ENCODE data around the gene CLIC6. TPM values are rescaled to one million over a fixed set of nuclear protein-coding genes. Genes with fewer than 3 reads are reported as not detected.

The CLIC6 gene
- total RNA-seq, 1 donor from 2014 or later = 12.3 TPM

- Histone ChIP-seq H3K27me3 (no peaks in the 10 kb centered on the region), H3K4me3 (no peak overlapping the region), H3K36me3 (no peaks in the 10 kb centered on the region), H3K4me1 (no peaks in the 10 kb centered on the region), H3K27ac (no peak overlapping the region), H3K9me3 (peaks cover 5% of the 10 kb centered on the region)
- DNase-seq (no peak), ATAC-seq (no peak)
- TF ChIP-seq, protein P1, sequence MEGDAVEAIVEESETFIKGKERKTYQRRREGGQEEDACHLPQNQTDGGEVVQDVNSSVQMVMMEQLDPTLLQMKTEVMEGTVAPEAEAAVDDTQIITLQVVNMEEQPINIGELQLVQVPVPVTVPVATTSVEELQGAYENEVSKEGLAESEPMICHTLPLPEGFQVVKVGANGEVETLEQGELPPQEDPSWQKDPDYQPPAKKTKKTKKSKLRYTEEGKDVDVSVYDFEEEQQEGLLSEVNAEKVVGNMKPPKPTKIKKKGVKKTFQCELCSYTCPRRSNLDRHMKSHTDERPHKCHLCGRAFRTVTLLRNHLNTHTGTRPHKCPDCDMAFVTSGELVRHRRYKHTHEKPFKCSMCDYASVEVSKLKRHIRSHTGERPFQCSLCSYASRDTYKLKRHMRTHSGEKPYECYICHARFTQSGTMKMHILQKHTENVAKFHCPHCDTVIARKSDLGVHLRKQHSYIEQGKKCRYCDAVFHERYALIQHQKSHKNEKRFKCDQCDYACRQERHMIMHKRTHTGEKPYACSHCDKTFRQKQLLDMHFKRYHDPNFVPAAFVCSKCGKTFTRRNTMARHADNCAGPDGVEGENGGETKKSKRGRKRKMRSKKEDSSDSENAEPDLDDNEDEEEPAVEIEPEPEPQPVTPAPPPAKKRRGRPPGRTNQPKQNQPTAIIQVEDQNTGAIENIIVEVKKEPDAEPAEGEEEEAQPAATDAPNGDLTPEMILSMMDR (IDR thresholded peaks at IDR 0.05) = no peak
- intact Hi-C loops (cut with DNase I) = no loop called here
Observed at GRCh38 chr21:34684174-34684876, 15.5 kb downstream of the CLIC6 start.

DNA sequence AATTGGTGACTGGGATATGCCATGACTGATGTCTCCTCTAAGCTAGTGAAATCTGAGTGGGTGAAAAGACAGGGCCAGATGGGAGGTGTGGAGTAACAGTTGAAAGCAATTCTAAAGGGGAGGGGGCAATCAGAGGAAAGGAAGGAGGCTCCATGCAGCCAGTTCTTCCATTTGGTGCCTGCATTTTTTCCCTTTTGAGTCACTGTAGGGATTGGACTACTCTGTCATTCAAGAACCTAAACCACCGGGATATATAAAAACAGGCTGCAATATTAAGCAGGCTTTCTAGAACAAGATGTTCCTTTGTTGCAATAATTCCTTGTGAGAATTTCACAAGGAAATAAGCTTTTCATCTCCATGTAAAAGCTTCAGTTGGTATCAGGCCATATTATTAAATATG lies 18.3 kb downstream of the CLIC6 start:
- Histone ChIP-seq H3K4me1 (no peaks in the 10 kb centered on the region), H3K4me3 (no peak overlapping the region), H3K27me3 (no peaks in the 10 kb centered on the region), H3K27ac (no peak overlapping the region), H3K36me3 (no peaks in the 10 kb centered on the region), H3K9me3 (no peaks in the 10 kb centered on the region)
- TF ChIP-seq, protein P1 (IDR thresholded peaks at IDR 0.05) = no peak
- intact Hi-C loops (cut with DNase I) = no loop called here
- DNase-seq (no peak), ATAC-seq (no peak)

- TF ChIP-seq, protein P1 (IDR thresholded peaks at IDR 0.05) = no peak
- Histone ChIP-seq H3K4me1 (no peaks in the 10 kb centered on the region), H3K27me3 (no peaks in the 10 kb centered on the region), H3K27ac (no peak overlapping the region), H3K36me3 (no peaks in the 10 kb centered on the region), H3K4me3 (no peak overlapping the region), H3K9me3 (no peaks in the 10 kb centered on the region)
- DNase-seq (no peak), ATAC-seq (no peak)
- intact Hi-C loops (cut with DNase I) = no loop called here
Observed at GRCh38 chr21:34687745-34688144, 19.0 kb downstream of the CLIC6 start.

GRCh38 chr21:34688145-34688544 lies 19.4 kb downstream of the CLIC6 start:
- DNase-seq (no peak), ATAC-seq (no peak)
- H3K4me3 ChIP-seq = no peak overlapping the region
- no peaks in the 10 kb centered on the region for H3K9me3 ChIP-seq
- no peaks in the 10 kb centered on the region for H3K27me3 ChIP-seq
- no peaks in the 10 kb centered on the region for H3K36me3 ChIP-seq
- intact Hi-C loops (cut with DNase I) = no loop called here
- H3K27ac ChIP-seq = no peak overlapping the region
- no peaks in the 10 kb centered on the region for H3K4me1 ChIP-seq
- TF ChIP-seq, protein P1 (IDR thresholded peaks at IDR 0.05) = no peak

- ATAC-seq (no peak), DNase-seq (no peak)
- Histone ChIP-seq H3K9me3 (no peaks in the 10 kb centered on the region), H3K4me1 (no peaks in the 10 kb centered on the region), H3K27me3 (no peaks in the 10 kb centered on the region), H3K27ac (no peak overlapping the region), H3K4me3 (no peak overlapping the region), H3K36me3 (no peaks in the 10 kb centered on the region)
- intact Hi-C loops (cut with DNase I) = no loop called here
- TF ChIP-seq, protein P1 (IDR thresholded peaks at IDR 0.05) = no peak
Observed at GRCh38 chr21:34688715-34689114, 19.9 kb downstream of the CLIC6 start.

All from upper lobe of right lung (tissue), 1 donor.